ENCODE results near the gene THBS3. TPM values are rescaled to one million over a fixed set of nuclear protein-coding genes. Genes with fewer than 3 reads are reported as not detected.

Gene THBS3
- total and polyA plus RNA-seq, 11 donors: 2.7 to 22.2 (median 5.5) TPM

GRCh38 chr1:155178441-155179111, 29.1 kb downstream of the THBS3 start:
- no peaks in the 10 kb centered on the region for H3K9me3 ChIP-seq
- H3K4me1 ChIP-seq: peaks cover 0 to 29% (median 8%) of the 10 kb centered on the region in 12 donors
- intact Hi-C loops (cut with DNase I): loop anchor here in 6 of 10 donors (5.0 to 10.0 kb wide), 3 partner anchors 46 to 416 kb away; no protein-coding TSS in a partner anchor
- peak overlapping the region in 1 of 12 donors; percentile 42 for H3K27ac ChIP-seq
- WGBS, 4 donors: 80 to 82% (median 81%) methylated on average over 30 of the region's 30 CpGs
- H3K4me3 ChIP-seq: peak overlapping the region in 3 of 12 donors; percentile 7 to 44 (median 23)
- DNase-seq (peak in 3 of 5 donors; percentile 16 to 54 (median 39)), ATAC-seq (no peak)
- TF ChIP-seq POLR2A (IDR thresholded peaks at IDR 0.05) (no peak), CTCF (IDR thresholded peaks at IDR 0.05) (no peak)
- no peaks in the 10 kb centered on the region for H3K36me3 ChIP-seq
- H3K27me3 ChIP-seq: peaks cover 0 to 25% (median 14%) of the 10 kb centered on the region in 9 donors

GRCh38 chr1:155177918-155178281, 29.8 kb downstream of the THBS3 start:
- Histone ChIP-seq H3K27me3 (peaks cover 0 to 28% (median 14%) of the 10 kb centered on the region in 9 donors), H3K4me3 (peak overlapping the region in 1 of 12 donors; percentile 44), H3K27ac (no peak overlapping the region), H3K9me3 (no peaks in the 10 kb centered on the region), H3K4me1 (peaks cover 0 to 33% (median 11%) of the 10 kb centered on the region in 12 donors), H3K36me3 (no peaks in the 10 kb centered on the region)
- DNase-seq (peak in 2 of 5 donors; percentile 15 to 51), ATAC-seq (no peak)
- 95 to 97% (median 96%) methylated on average over 5 to 9 of the region's 9 CpGs for WGBS, 4 donors
- intact Hi-C loops (cut with DNase I): loop anchor here in 8 of 10 donors (2.0 to 10.0 kb wide), 4 partner anchors 47 to 417 kb away; no protein-coding TSS in a partner anchor
- no peak for TF ChIP-seq CTCF (IDR thresholded peaks at IDR 0.05)
- no peak for TF ChIP-seq POLR2A (IDR thresholded peaks at IDR 0.05)

GRCh38 chr1:155177192-155177917, 30.3 kb downstream of the THBS3 start:
- peaks cover 0 to 28% (median 14%) of the 10 kb centered on the region in 9 donors for H3K27me3 ChIP-seq
- ATAC-seq: no peak
- peaks cover 0 to 36% (median 14%) of the 10 kb centered on the region in 12 donors for H3K4me1 ChIP-seq
- H3K36me3 ChIP-seq: no peaks in the 10 kb centered on the region
- peak overlapping the region in 1 of 12 donors; percentile 44 for H3K4me3 ChIP-seq
- DNase-seq: peak in 1 of 5 donors; percentile 13
- H3K9me3 ChIP-seq: no peaks in the 10 kb centered on the region
- no peak overlapping the region for H3K27ac ChIP-seq
- WGBS, 4 donors: 76 to 84% (median 81%) methylated on average over 9 to 11 of the region's 11 CpGs
- TF ChIP-seq POLR2A (IDR thresholded peaks at IDR 0.05): no peak
- no peak for TF ChIP-seq CTCF (IDR thresholded peaks at IDR 0.05)
- intact Hi-C loops (cut with DNase I): loop anchor here in 8 of 10 donors (2.0 to 10.0 kb wide), 4 partner anchors 47 to 417 kb away; no protein-coding TSS in a partner anchor
